ENCODE results near the gene KIF20A. TPM values are rescaled to one million over a fixed set of nuclear protein-coding genes. Genes with fewer than 3 reads are reported as not detected.

Gene KIF20A
- total and polyA plus RNA-seq, 2 experiments from 2014 or later, result 41.0 to 60.4 TPM

- Histone ChIP-seq H3K27me3 (ENCODE audit: insufficient read depth) (no peaks in the 10 kb centered on the region), H3K36me3 (ENCODE audit: insufficient read depth) (no peaks in the 10 kb centered on the region), H3K4me2 (no peak overlapping the region), H4K20me1 (replicated peaks; ENCODE audit: insufficient read depth) (no peaks in the 10 kb centered on the region), H3K27ac (ENCODE audit: low read depth) (no peak overlapping the region), H3K9me2 (ENCODE audit: insufficient read depth) (no peaks in the 10 kb centered on the region), H3K4me1 (ENCODE audit: insufficient read depth) (no peaks in the 10 kb centered on the region), H3K4me3 (no peak overlapping the region), H2AFZ (no peak overlapping the region), H3F3A (replicated peaks; ENCODE audit: low read depth) (no peaks in the 10 kb centered on the region), H3K79me2 (replicated peaks; ENCODE audit: insufficient read depth) (no peaks in the 10 kb centered on the region)
- H3K36me3 Mint-ChIP-seq (ENCODE audit: low read depth), result no peaks in the 10 kb centered on the region
- ATAC-seq (no peak), DNase-seq (ENCODE audit: low spot score) (no peak)
- H3K9me3 Mint-ChIP-seq, result no peaks in the 10 kb centered on the region
- peaks cover 2% of the 10 kb centered on the region; the same call in 1 of the 3 replicates for H3K4me1 Mint-ChIP-seq
- H3K4me3 Mint-ChIP-seq, result no peak overlapping the region
- H3K27ac Mint-ChIP-seq, result no peak overlapping the region
- TF ChIP-seq JUNB (IDR thresholded peaks at IDR 0.05; ENCODE audit: unreplicated experiment) (no peak), EZH2 (IDR thresholded peaks at IDR 0.05; ENCODE audit: low read depth, unreplicated experiment) (no peak), CTCF (conservative IDR thresholded peaks at IDR 0.05; ENCODE audit: low read depth in 2 of 2) (no peak), ETS1 (IDR thresholded peaks at IDR 0.05) (no peak), EZH2phosphoT487 (IDR thresholded peaks at IDR 0.05; ENCODE audit: unreplicated experiment) (no peak), NANOG (IDR thresholded peaks at IDR 0.05; ENCODE audit: borderline replicate concordance) (no peak), ZNF331 (CRISPR knock-in tag; IDR thresholded peaks at IDR 0.05; ENCODE audit: low read depth) (no peak), CREB1 (CRISPR knock-in tag; IDR thresholded peaks at IDR 0.05; ENCODE audit: low read depth) (no peak), STAT1 (IDR thresholded peaks at IDR 0.05; ENCODE audit: unreplicated experiment) (no peak), ZNF462 (CRISPR knock-in tag; IDR thresholded peaks at IDR 0.05) (no peak), REST (IDR thresholded peaks at IDR 0.05; ENCODE audit: unreplicated experiment) (no peak), ZNF114 (CRISPR knock-in tag; IDR thresholded peaks at IDR 0.05) (no peak), POLR2AphosphoS5 (IDR thresholded peaks at IDR 0.05; ENCODE audit: low read depth) (no peak)
- peaks cover 2% of the 10 kb centered on the region for H3K27me3 Mint-ChIP-seq (ENCODE audit: insufficient read depth, low read depth, poor library complexity)
Measured at GRCh38 chr5:138148811-138149210, 30.1 kb upstream of the KIF20A start.
